Testis (tissue), 2 donors: ENCODE measurements around the gene MLXIP.

Experiments
- POLR2A ChIP-seq: fragments of 450-650 bp; IDR thresholded peaks from one replicate; pipeline ENCODE4 v1.6.1; 2017; ENCODE audit warnings: antibody characterized with exemption, mild to moderate bottlenecking, moderate library complexity
- TF ChIP-seq, protein P1 (sequence below), 3 experiments: fragments of 450-650 bp in 2 of 3; fragments of 200-600 bp in 1 of 3; sonication (generic) in 1 of 3; IDR thresholded peaks; one replicate each; pipeline ENCODE4 v1.5.1; 2016 to 2019; ENCODE audit warnings: antibody characterized with exemption in 3 of 3, mild to moderate bottlenecking in 2 of 3, moderate library complexity in 1 of 3

DNA sequence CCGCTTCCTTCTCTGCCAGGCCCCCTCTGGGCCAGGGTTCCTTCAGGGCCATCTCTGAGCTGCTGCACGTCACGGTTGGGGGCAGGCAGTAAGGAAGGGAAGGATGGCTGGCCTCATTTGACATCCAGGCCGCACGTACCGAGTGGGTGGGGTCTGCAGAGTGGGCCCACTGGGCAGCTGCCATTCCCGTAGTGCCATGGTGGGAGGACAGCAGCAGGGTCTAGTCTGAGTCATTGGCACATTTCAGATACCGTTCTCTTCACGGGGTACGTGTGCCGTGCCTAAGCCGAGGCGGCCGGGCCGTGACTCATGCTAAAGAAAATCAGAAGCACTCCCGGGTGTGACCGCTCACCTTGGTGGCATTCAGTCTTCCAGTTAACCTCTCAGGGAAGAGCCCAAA is 51.6 kb downstream of the MLXIP start:
- TF ChIP-seq, protein P1, sequence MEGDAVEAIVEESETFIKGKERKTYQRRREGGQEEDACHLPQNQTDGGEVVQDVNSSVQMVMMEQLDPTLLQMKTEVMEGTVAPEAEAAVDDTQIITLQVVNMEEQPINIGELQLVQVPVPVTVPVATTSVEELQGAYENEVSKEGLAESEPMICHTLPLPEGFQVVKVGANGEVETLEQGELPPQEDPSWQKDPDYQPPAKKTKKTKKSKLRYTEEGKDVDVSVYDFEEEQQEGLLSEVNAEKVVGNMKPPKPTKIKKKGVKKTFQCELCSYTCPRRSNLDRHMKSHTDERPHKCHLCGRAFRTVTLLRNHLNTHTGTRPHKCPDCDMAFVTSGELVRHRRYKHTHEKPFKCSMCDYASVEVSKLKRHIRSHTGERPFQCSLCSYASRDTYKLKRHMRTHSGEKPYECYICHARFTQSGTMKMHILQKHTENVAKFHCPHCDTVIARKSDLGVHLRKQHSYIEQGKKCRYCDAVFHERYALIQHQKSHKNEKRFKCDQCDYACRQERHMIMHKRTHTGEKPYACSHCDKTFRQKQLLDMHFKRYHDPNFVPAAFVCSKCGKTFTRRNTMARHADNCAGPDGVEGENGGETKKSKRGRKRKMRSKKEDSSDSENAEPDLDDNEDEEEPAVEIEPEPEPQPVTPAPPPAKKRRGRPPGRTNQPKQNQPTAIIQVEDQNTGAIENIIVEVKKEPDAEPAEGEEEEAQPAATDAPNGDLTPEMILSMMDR (IDR thresholded peaks at IDR 0.05): no peak
- TF ChIP-seq POLR2A: no peak
